Panc1 (cell line): Measurements from ENCODE around the gene GLUL. TPM values are rescaled to one million over a fixed set of nuclear protein-coding genes. Genes with fewer than 3 reads are reported as not detected.
"Not testable (repeated sequence)": the region's sequence is repeated elsewhere in the genome, so short reads cannot be mapped to it uniquely, and the experiment has no call there.

ENCODE experiments used
- ATAC-seq: fragments of 200-7000 bp; cut with Tn5 transposase; 2 replicates; pipeline ENCODE4 v1.9.1; 2020; ENCODE audit warnings: mild to moderate bottlenecking, moderate library complexity
- BruUV-seq: library from RNA; stranded (reverse); fragments of 400-500 nt; replicated peaks from 2 replicates; lab custom pipeline; 2021; lab: Mats Ljungman, UMichigan
- CTCF ChIA-PET: fragments of 300-600 bp; sonication (Branson Sonifier 250); formaldehyde crosslinking; loops from one replicate; lab custom pipeline; 2022; ENCODE audit warnings: antibody characterized with exemption; lab: Charles Lee
- POLR2A ChIA-PET: fragments of 300-600 bp; sonication (Branson Sonifier 250); formaldehyde crosslinking; loops from one replicate; lab custom pipeline; 2022; ENCODE audit warnings: antibody characterized with exemption; lab: Charles Lee
- DNase-seq: peaks from one replicate; pipeline ENCODE4 v3.0.0-alpha.2; 2010; ENCODE audit warnings: low read depth, low spot score
- H3K27ac ChIP-seq: 2 replicates; pipeline ENCODE4 v1.5.1; 2011; ENCODE audit warnings: mild to moderate bottlenecking, low read length, inconsistent platforms
- H3K27me3 ChIP-seq: fragments of 200-500 bp; sonication (Bioruptor generic); 2 replicates; pipeline ENCODE4 v1.6.0; 2014; ENCODE audit warnings: low read length, inconsistent platforms; ENCODE audit not compliant: control insufficient read depth, insufficient read depth
- H3K36me3 ChIP-seq: fragments of 200-500 bp; sonication (Bioruptor generic); 2 replicates; pipeline ENCODE4 v1.5.1; 2014; ENCODE audit warnings: inconsistent platforms, mild to moderate bottlenecking, low read length, moderate library complexity; ENCODE audit not compliant: control insufficient read depth, insufficient read depth
- H3K4me1 ChIP-seq: 2 replicates; pipeline ENCODE4 v1.5.1; 2011; ENCODE audit warnings: inconsistent platforms, mild to moderate bottlenecking, low read length, moderate library complexity; ENCODE audit not compliant: control insufficient read depth, insufficient read depth
- H3K4me3 ChIP-seq, 2 experiments: 2 replicates each; pipeline ENCODE4 v1.5.1; 2011 to 2012; ENCODE audit warnings: low read depth in 2 of 2, low read length in 2 of 2, mild to moderate bottlenecking in 2 of 2, inconsistent platforms in 1 of 2, moderate library complexity in 1 of 2
- H3K9me3 ChIP-seq: fragments of 200-500 bp; sonication (Bioruptor generic); 2 replicates; pipeline ENCODE4 v1.5.1; 2014; ENCODE audit warnings: low read depth, mild to moderate bottlenecking, inconsistent platforms, low read length, moderate library complexity; ENCODE audit not compliant: control insufficient read depth, insufficient read depth
- POLR2AphosphoS5 ChIP-seq: IDR thresholded peaks from 2 replicates; pipeline ENCODE4 v1.6.1; 2012; ENCODE audit warnings: mild to moderate bottlenecking, low read depth, low read length, moderate library complexity
- SIN3A ChIP-seq: IDR thresholded peaks from 2 replicates; pipeline ENCODE4 v1.6.1; 2012; ENCODE audit warnings: low read depth, mild to moderate bottlenecking, low read length, moderate library complexity, borderline replicate concordance; ENCODE audit not compliant: insufficient read depth
- TCF7L2 ChIP-seq: IDR thresholded peaks from 2 replicates; pipeline ENCODE4 v1.6.1; 2011; ENCODE audit warnings: mild to moderate bottlenecking, low read depth, low read length, inconsistent platforms
- in situ Hi-C: cut with HindIII; loops from 2 replicates; pipeline ENCODE4 v1.10.0; 2016; ENCODE audit warnings: low sequenced_read_pairs, low pct_unique_long_range_greater_than_20kb
- intact Hi-C: fragments of 100-400 bp; cut with micrococcal nuclease; formaldehyde crosslinking; loops from one replicate; pipeline ENCODE4 v1.10.0; 2022; ENCODE audit not compliant: unreplicated experiment
- total RNA-seq: library from RNA; stranded (reverse); gene quantifications from one replicate; pipeline ENCODE4 v1.2.1, GENCODE V29; 2021; ENCODE audit not compliant: unreplicated experiment
- TF ChIP-seq, protein P1 (sequence below): fragments of 450-650 bp; IDR thresholded peaks from 2 replicates; pipeline ENCODE4 v1.5.1; 2017; ENCODE audit warnings: mild to moderate bottlenecking
- TF ChIP-seq, protein P2 (sequence below), 2 experiments: IDR thresholded peaks; 2 replicates each; pipeline ENCODE4 v1.6.1; 2011 to 2012; ENCODE audit warnings: low read depth in 2 of 2, control low read depth in 1 of 2, low read length in 1 of 2, mild to moderate bottlenecking in 1 of 2, moderate library complexity in 1 of 2; ENCODE audit not compliant: insufficient read depth in 1 of 2

Gene GLUL
- total RNA-seq, 1 experiment from 2014 or later, result 55.2 TPM

DNA sequence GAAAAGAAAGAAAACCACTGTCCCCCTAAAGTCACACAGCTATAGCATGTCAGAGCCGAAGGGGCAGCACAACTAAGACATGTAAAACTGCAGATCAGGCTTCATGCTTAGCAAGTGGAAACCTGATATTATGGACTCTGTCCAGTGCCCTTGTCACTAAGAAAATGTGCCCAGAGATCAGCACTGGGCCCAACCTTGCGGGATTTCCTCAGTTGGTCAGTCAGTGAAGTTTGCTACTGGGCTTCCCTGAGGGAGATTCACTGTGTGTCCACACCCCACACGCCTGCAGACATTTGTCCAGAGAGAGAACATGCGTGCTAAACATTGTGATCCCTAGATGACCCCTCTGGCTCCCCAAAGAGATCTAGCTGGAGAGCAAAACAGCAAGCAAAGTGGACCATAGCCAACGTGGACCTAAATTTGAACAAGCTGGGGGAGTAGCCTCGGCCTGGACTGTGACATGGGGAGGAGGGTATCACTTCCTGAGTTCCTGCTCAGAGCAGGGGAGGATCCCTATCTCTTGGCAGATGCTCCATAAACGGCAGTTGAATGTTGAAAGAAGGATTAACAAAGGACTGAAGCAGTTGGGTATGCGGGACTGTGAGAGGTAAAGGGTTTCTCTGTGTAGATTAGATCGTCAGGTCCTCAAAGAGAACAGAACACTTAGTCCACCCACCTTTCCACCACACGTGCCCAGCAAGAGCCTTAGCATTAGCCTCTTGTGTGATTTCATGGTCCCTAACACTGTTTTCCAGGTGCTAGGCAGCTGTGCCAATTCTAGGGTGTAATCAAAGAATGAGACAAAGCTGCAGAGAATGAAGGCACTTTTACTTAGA is 53.6 kb downstream of the GLUL start:
- H3K4me3 ChIP-seq, result no peak overlapping the region
- no peaks in the 10 kb centered on the region for H3K36me3 ChIP-seq
- DNase-seq (no peak), ATAC-seq (no peak)
- H3K4me1 ChIP-seq, result no peaks in the 10 kb centered on the region
- intact Hi-C loops (no loop called here), in situ Hi-C loops (no loop called here)
- no peaks in the 10 kb centered on the region for H3K9me3 ChIP-seq
- no peak overlapping the region for H3K27ac ChIP-seq
- TF ChIP-seq, protein P1, sequence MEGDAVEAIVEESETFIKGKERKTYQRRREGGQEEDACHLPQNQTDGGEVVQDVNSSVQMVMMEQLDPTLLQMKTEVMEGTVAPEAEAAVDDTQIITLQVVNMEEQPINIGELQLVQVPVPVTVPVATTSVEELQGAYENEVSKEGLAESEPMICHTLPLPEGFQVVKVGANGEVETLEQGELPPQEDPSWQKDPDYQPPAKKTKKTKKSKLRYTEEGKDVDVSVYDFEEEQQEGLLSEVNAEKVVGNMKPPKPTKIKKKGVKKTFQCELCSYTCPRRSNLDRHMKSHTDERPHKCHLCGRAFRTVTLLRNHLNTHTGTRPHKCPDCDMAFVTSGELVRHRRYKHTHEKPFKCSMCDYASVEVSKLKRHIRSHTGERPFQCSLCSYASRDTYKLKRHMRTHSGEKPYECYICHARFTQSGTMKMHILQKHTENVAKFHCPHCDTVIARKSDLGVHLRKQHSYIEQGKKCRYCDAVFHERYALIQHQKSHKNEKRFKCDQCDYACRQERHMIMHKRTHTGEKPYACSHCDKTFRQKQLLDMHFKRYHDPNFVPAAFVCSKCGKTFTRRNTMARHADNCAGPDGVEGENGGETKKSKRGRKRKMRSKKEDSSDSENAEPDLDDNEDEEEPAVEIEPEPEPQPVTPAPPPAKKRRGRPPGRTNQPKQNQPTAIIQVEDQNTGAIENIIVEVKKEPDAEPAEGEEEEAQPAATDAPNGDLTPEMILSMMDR, result no peak
- no peak for TF ChIP-seq SIN3A
- TF ChIP-seq POLR2AphosphoS5, result no peak
- TF ChIP-seq TCF7L2, result no peak
- TF ChIP-seq, protein P2, sequence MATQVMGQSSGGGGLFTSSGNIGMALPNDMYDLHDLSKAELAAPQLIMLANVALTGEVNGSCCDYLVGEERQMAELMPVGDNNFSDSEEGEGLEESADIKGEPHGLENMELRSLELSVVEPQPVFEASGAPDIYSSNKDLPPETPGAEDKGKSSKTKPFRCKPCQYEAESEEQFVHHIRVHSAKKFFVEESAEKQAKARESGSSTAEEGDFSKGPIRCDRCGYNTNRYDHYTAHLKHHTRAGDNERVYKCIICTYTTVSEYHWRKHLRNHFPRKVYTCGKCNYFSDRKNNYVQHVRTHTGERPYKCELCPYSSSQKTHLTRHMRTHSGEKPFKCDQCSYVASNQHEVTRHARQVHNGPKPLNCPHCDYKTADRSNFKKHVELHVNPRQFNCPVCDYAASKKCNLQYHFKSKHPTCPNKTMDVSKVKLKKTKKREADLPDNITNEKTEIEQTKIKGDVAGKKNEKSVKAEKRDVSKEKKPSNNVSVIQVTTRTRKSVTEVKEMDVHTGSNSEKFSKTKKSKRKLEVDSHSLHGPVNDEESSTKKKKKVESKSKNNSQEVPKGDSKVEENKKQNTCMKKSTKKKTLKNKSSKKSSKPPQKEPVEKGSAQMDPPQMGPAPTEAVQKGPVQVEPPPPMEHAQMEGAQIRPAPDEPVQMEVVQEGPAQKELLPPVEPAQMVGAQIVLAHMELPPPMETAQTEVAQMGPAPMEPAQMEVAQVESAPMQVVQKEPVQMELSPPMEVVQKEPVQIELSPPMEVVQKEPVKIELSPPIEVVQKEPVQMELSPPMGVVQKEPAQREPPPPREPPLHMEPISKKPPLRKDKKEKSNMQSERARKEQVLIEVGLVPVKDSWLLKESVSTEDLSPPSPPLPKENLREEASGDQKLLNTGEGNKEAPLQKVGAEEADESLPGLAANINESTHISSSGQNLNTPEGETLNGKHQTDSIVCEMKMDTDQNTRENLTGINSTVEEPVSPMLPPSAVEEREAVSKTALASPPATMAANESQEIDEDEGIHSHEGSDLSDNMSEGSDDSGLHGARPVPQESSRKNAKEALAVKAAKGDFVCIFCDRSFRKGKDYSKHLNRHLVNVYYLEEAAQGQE (IDR thresholded peaks at IDR 0.05; ENCODE audit: insufficient read depth in 1 of 2, low read depth in 2 of 2, low read length in 1 of 2), result no peak
- ChIA-PET POLR2A (no interaction called here), CTCF (no interaction called here)
- BruUV-seq, result no TSS peak
- H3K27me3 ChIP-seq, result no peaks in the 10 kb centered on the region

DNA sequence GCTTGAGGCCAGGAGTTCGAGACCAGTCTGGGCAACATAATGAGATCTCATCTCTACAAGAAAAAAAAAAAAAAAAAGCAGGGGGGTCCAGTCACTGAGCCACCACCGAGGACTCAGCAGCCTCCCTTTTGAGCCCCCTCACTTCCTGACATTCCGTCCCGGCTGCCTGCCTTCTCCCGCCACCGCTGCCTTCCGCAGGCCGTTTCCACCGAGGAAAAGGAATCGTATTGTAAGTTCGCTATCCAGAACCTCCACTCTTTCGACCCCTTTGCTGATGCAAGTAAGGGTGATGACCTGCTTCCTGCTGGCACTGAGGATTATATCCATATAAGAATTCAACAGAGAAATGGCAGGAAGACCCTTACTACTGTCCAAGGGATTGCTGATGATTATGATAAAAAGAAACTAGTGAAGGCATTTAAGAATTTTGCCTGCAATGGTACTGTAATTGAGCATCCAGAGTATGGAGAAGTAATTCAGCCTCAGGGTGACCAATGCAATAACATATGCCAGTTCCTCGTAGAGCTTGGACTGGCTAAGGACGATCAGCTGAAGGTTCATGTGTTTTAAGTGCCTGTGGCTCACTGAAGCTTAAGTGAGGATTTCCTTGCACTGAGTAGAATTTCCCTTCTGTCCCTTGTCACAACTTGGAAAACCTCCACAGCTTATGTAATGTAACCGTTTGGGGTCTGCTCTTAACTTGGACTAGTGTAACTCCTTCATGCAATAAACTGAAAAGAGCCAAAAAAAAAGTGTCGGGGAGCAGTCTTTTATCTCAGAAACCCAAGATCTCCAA is 55.6 kb downstream of the GLUL start:
- intact Hi-C loops, result no loop called here
- POLR2A ChIA-PET, result no interaction called here
- no peaks in the 10 kb centered on the region for H3K4me1 ChIP-seq
- ATAC-seq (no peak), DNase-seq (no peak)
- no peaks in the 10 kb centered on the region for H3K9me3 ChIP-seq
- no TSS peak for BruUV-seq
- no peak overlapping the region for H3K27ac ChIP-seq
- H3K27me3 ChIP-seq, result no peaks in the 10 kb centered on the region
- H3K36me3 ChIP-seq, result no peaks in the 10 kb centered on the region
- H3K4me3 ChIP-seq, result no peak overlapping the region
- CTCF ChIA-PET, result no interaction called here
- in situ Hi-C loops, result no loop called here
- TF ChIP-seq POLR2AphosphoS5 (no peak), SIN3A (no peak), TCF7L2 (no peak)
- TF ChIP-seq, protein P2 (IDR thresholded peaks at IDR 0.05; ENCODE audit: insufficient read depth in 1 of 2, low read depth in 2 of 2, low read length in 1 of 2), result no peak
- TF ChIP-seq, protein P1, result no peak

DNA sequence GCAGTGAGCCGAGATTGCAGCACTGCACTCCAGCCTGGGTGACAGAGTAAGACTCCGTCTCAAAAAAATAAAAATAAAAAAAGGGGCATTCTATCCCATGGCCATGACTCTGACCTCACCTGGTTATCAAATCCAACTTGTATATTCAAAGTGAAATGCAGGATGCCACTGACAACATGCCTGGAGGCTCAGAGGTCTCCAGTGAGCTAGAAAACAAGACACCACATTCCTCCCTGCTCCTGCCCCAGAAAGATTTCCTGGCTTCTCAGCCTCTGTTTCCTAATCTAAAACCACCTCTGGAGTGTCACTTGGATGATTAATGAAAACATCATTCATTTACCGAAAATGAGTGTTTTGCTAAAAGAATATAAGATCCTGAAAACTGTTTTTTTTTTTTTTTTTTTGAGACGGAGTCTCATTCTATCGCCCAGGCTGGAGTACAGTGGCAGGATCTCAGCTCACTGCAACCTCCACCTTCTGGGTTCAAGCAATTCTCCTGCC is 58.5 kb downstream of the GLUL start:
- H3K4me1 ChIP-seq, ATAC-seq, in situ Hi-C loops, DNase-seq, BruUV-seq, H3K36me3 ChIP-seq, H3K4me3 ChIP-seq, H3K27ac ChIP-seq, H3K27me3 ChIP-seq, CTCF ChIA-PET, H3K9me3 ChIP-seq, intact Hi-C loops, POLR2A ChIA-PET: not testable (repeated sequence)
